Liver (tissue), 3 donors: Measurements from ENCODE around the gene KRT28.

Experiments used
- FOXA1 ChIP-seq: IDR thresholded peaks from 2 replicates; pipeline ENCODE4 v1.6.1; 2016; ENCODE audit warnings: antibody characterized with exemption
- JUND ChIP-seq, 2 donors: IDR thresholded peaks; 2 replicates each; pipeline ENCODE4 v1.6.1; 2016; ENCODE audit warnings: antibody characterized with exemption in 2 of 2
- TAF1 ChIP-seq: conservative IDR thresholded peaks from 2 replicates; pipeline ENCODE4 v1.6.1; 2016; ENCODE audit warnings: antibody characterized with exemption, mild to moderate bottlenecking
- YY1 ChIP-seq: IDR thresholded peaks from 2 replicates; pipeline ENCODE4 v1.6.1; 2016; ENCODE audit warnings: antibody characterized with exemption, mild to moderate bottlenecking
- TF ChIP-seq, protein P1 (sequence below): IDR thresholded peaks from 2 replicates; pipeline ENCODE4 v1.6.1; 2016; ENCODE audit warnings: antibody characterized with exemption, mild to moderate bottlenecking
- TF ChIP-seq, protein P2 (sequence below): fragments of 150-350 bp; IDR thresholded peaks from 2 replicates; pipeline ENCODE4 v1.5.1; 2017; ENCODE audit warnings: improper control_type of control experiment, low read depth, low read length; ENCODE audit not compliant: missing input control
- TF ChIP-seq, protein P3 (sequence below): IDR thresholded peaks from 2 replicates; pipeline ENCODE4 v1.6.1; 2016; ENCODE audit warnings: antibody characterized with exemption
- TF ChIP-seq, protein P4 (sequence below): IDR thresholded peaks from 2 replicates; pipeline ENCODE4 v1.6.1; 2016; ENCODE audit warnings: antibody characterized with exemption
- donor health status: healthy.
- donor health status: healthy.

DNA sequence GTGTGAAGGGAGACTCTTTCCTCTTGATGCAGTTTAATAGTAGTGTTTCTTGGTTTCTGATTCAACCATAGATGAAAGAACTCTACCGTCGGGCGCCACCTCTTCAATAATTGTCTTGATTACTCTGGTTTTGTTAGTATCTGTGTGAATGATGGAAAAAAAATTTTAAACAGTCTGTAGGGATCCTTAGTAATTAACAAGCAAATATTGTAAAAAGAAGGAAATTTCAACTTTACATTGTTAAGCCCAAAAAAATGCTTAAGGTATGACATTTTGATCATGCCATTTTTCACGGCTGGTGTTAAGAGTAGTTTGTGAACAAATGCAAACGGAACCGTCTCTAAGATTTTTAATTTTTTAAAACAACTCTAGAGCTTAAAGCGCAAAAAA, 18.6 kb upstream of the KRT28 start:
- TF ChIP-seq FOXA1, result no peak
- TF ChIP-seq, protein P1, sequence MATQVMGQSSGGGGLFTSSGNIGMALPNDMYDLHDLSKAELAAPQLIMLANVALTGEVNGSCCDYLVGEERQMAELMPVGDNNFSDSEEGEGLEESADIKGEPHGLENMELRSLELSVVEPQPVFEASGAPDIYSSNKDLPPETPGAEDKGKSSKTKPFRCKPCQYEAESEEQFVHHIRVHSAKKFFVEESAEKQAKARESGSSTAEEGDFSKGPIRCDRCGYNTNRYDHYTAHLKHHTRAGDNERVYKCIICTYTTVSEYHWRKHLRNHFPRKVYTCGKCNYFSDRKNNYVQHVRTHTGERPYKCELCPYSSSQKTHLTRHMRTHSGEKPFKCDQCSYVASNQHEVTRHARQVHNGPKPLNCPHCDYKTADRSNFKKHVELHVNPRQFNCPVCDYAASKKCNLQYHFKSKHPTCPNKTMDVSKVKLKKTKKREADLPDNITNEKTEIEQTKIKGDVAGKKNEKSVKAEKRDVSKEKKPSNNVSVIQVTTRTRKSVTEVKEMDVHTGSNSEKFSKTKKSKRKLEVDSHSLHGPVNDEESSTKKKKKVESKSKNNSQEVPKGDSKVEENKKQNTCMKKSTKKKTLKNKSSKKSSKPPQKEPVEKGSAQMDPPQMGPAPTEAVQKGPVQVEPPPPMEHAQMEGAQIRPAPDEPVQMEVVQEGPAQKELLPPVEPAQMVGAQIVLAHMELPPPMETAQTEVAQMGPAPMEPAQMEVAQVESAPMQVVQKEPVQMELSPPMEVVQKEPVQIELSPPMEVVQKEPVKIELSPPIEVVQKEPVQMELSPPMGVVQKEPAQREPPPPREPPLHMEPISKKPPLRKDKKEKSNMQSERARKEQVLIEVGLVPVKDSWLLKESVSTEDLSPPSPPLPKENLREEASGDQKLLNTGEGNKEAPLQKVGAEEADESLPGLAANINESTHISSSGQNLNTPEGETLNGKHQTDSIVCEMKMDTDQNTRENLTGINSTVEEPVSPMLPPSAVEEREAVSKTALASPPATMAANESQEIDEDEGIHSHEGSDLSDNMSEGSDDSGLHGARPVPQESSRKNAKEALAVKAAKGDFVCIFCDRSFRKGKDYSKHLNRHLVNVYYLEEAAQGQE, result no peak
- TF ChIP-seq, protein P2, sequence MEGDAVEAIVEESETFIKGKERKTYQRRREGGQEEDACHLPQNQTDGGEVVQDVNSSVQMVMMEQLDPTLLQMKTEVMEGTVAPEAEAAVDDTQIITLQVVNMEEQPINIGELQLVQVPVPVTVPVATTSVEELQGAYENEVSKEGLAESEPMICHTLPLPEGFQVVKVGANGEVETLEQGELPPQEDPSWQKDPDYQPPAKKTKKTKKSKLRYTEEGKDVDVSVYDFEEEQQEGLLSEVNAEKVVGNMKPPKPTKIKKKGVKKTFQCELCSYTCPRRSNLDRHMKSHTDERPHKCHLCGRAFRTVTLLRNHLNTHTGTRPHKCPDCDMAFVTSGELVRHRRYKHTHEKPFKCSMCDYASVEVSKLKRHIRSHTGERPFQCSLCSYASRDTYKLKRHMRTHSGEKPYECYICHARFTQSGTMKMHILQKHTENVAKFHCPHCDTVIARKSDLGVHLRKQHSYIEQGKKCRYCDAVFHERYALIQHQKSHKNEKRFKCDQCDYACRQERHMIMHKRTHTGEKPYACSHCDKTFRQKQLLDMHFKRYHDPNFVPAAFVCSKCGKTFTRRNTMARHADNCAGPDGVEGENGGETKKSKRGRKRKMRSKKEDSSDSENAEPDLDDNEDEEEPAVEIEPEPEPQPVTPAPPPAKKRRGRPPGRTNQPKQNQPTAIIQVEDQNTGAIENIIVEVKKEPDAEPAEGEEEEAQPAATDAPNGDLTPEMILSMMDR, result no peak
- no peak for TF ChIP-seq YY1
- TF ChIP-seq, protein P3, sequence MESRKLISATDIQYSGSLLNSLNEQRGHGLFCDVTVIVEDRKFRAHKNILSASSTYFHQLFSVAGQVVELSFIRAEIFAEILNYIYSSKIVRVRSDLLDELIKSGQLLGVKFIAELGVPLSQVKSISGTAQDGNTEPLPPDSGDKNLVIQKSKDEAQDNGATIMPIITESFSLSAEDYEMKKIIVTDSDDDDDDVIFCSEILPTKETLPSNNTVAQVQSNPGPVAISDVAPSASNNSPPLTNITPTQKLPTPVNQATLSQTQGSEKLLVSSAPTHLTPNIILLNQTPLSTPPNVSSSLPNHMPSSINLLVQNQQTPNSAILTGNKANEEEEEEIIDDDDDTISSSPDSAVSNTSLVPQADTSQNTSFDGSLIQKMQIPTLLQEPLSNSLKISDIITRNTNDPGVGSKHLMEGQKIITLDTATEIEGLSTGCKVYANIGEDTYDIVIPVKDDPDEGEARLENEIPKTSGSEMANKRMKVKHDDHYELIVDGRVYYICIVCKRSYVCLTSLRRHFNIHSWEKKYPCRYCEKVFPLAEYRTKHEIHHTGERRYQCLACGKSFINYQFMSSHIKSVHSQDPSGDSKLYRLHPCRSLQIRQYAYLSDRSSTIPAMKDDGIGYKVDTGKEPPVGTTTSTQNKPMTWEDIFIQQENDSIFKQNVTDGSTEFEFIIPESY, result no peak
- TF ChIP-seq, protein P4, sequence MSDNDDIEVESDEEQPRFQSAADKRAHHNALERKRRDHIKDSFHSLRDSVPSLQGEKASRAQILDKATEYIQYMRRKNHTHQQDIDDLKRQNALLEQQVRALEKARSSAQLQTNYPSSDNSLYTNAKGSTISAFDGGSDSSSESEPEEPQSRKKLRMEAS, result no peak
- TF ChIP-seq TAF1, result no peak
- no peak for TF ChIP-seq JUND (IDR thresholded peaks at IDR 0.05)
